Hippocampal formation (tissue), 2 donors: ENCODE results near the gene BTG2.

Source experiments
- DNase-seq, 2 donors: peaks; one replicate each; lab custom pipeline; 2025; lab: John Stamatoyannopoulos, UW

The BTG2 gene

GRCh38 chr1:203317429-203318228 lies 12.3 kb downstream of the BTG2 start:
- no peak for DNase-seq

- no peak for DNase-seq
Observed at GRCh38 chr1:203318229-203318517, 12.9 kb downstream of the BTG2 start.

- DNase-seq, result no peak
Observed at GRCh38 chr1:203320591-203321272, 15.4 kb downstream of the BTG2 start.

GRCh38 chr1:203321273-203322052 lies 16.1 kb downstream of the BTG2 start:
- no peak for DNase-seq

GRCh38 chr1:203322500-203323179 lies 17.3 kb downstream of the BTG2 start:
- no peak for DNase-seq

GRCh38 chr1:203323587-203323986 lies 18.3 kb downstream of the BTG2 start:
- DNase-seq, result no peak

GRCh38 chr1:203324105-203325025 lies 19.0 kb downstream of the BTG2 start:
- DNase-seq, result peak in 1 of 2 donors; percentile 30

GRCh38 chr1:203325026-203325417 lies 19.7 kb downstream of the BTG2 start:
- DNase-seq, result no peak

GRCh38 chr1:203325418-203326091 lies 20.2 kb downstream of the BTG2 start:
- DNase-seq, result peak; percentile 49 to 70

- DNase-seq, result peak; percentile 79 to 85
Observed at GRCh38 chr1:203326830-203327683, 21.7 kb downstream of the BTG2 start.

- DNase-seq, result peak; percentile 68 to 74
Observed at GRCh38 chr1:203327684-203328457, 22.6 kb downstream of the BTG2 start.

GRCh38 chr1:203328714-203329122 lies 23.4 kb downstream of the BTG2 start:
- no peak for DNase-seq

GRCh38 chr1:203331224-203331623 lies 25.9 kb downstream of the BTG2 start:
- DNase-seq, result no peak

- peak in 1 of 2 donors; percentile 21 for DNase-seq
Observed at GRCh38 chr1:203335503-203335902, 30.2 kb downstream of the BTG2 start.

- no peak for DNase-seq
Observed at GRCh38 chr1:203336097-203336496, 30.8 kb downstream of the BTG2 start.

- DNase-seq, result peak; percentile 54 to 80
Observed at GRCh38 chr1:203338335-203339036, 33.2 kb downstream of the BTG2 start.

GRCh38 chr1:203340112-203340790 lies 34.9 kb downstream of the BTG2 start:
- DNase-seq, result peak; percentile 65 to 93
